Measurements from ENCODE around the gene TKT. TPM values are rescaled to one million over a fixed set of nuclear protein-coding genes. Genes with fewer than 3 reads are reported as not detected.
A peak's percentile ranks its signal among the peaks of the same experiment; 100 is the strongest.

Gene TKT
- total RNA-seq, 4 donors from 2014 or later: 97.3 to 338 (median 167) TPM

GRCh38 chr3:53238051-53238850, 17.6 kb downstream of the TKT start:
- Histone ChIP-seq H3K4me3 (no peak overlapping the region), H3K9me3 (no peaks in the 10 kb centered on the region), H3K36me3 (peaks cover 0 to 43% (median 18%) of the 10 kb centered on the region in 4 donors), H3K27ac (peak overlapping the region; percentile 71 to 88 (median 78)), H3K4me1 (peaks cover 14 to 47% (median 39%) of the 10 kb centered on the region in 4 donors), H3K27me3 (no peaks in the 10 kb centered on the region)
- DNase-seq: peak; percentile 51
- WGBS, 2 donors (ENCODE audit: low coverage in 1 of 2): 81% methylated on average over 6 of the region's 6 CpGs; no CpG with 5 or more reads in 1 of the 2 donors
- in situ Hi-C loops (cut with MboI; ENCODE audit: low pct_ligation_motif_present in 1 of 4, low pct_unique_long_range_greater_than_20kb in 1 of 4, low sequenced_read_pairs in 3 of 4): no loop called here
- intact Hi-C loops (cut with DNase I; ENCODE audit: low total_unique reads): no loop called here
- TF ChIP-seq POLR2AphosphoS5 (IDR thresholded peaks at IDR 0.05) (peak in 1 of 3 donors; percentile 11), EP300 (IDR thresholded peaks at IDR 0.05; ENCODE audit: low read depth) (no peak)

- peaks cover 12 to 37% (median 32%) of the 10 kb centered on the region in 4 donors for H3K4me1 ChIP-seq
- H3K4me3 ChIP-seq: no peak overlapping the region
- DNase-seq: peak; percentile 79
- TF ChIP-seq POLR2AphosphoS5 (IDR thresholded peaks at IDR 0.05) (peak in 1 of 3 donors; percentile 15), CTCF (IDR thresholded peaks at IDR 0.05) (no peak)
- no peaks in the 10 kb centered on the region for H3K9me3 ChIP-seq
- H3K27me3 ChIP-seq: no peaks in the 10 kb centered on the region
- in situ Hi-C loops (cut with MboI; ENCODE audit: low pct_ligation_motif_present in 1 of 4, low pct_unique_long_range_greater_than_20kb in 1 of 4, low sequenced_read_pairs in 3 of 4) (no loop called here), intact Hi-C loops (cut with DNase I; ENCODE audit: low total_unique reads) (no loop called here)
- H3K27ac ChIP-seq: peak overlapping the region; percentile 27 to 88 (median 64)
- WGBS, 2 donors (ENCODE audit: low coverage in 1 of 2): 58% methylated on average over 9 of the region's 9 CpGs; no CpG with 5 or more reads in 1 of the 2 donors
- peaks cover 0 to 46% (median 18%) of the 10 kb centered on the region in 4 donors for H3K36me3 ChIP-seq
Measured at GRCh38 chr3:53236112-53236841, 19.5 kb downstream of the TKT start.

- intact Hi-C loops (cut with DNase I; ENCODE audit: low total_unique reads) (no loop called here), in situ Hi-C loops (cut with MboI; ENCODE audit: low pct_ligation_motif_present in 1 of 4, low pct_unique_long_range_greater_than_20kb in 1 of 4, low sequenced_read_pairs in 3 of 4) (no loop called here)
- TF ChIP-seq EP300 (IDR thresholded peaks at IDR 0.05; ENCODE audit: low read depth) (no peak), POLR2AphosphoS5 (IDR thresholded peaks at IDR 0.05) (no peak), POLR2A (IDR thresholded peaks at IDR 0.05) (no peak), CTCF (IDR thresholded peaks at IDR 0.05) (no peak)
- no peak for DNase-seq
- Histone ChIP-seq H3K4me3 (no peak overlapping the region), H3K36me3 (peaks cover 0 to 49% (median 18%) of the 10 kb centered on the region in 4 donors), H3K27me3 (no peaks in the 10 kb centered on the region), H3K9me3 (no peaks in the 10 kb centered on the region), H3K4me1 (peaks cover 12 to 37% (median 32%) of the 10 kb centered on the region in 4 donors), H3K27ac (peak overlapping the region in 3 of 4 donors; percentile 48 to 88 (median 81))
- 75 to 100% methylated on average over 1 to 6 of the region's 6 CpGs for whole genome bisulfite sequencing, 2 donors (ENCODE audit: low coverage in 1 of 2)
Measured at GRCh38 chr3:53235545-53235944, 20.3 kb downstream of the TKT start.

GRCh38 chr3:53234841-53235232, 21.0 kb downstream of the TKT start:
- TF ChIP-seq POLR2A (IDR thresholded peaks at IDR 0.05) (no peak), EP300 (IDR thresholded peaks at IDR 0.05; ENCODE audit: low read depth) (no peak), POLR2AphosphoS5 (IDR thresholded peaks at IDR 0.05) (no peak), CTCF (IDR thresholded peaks at IDR 0.05) (no peak)
- H3K36me3 ChIP-seq: peaks cover 0 to 49% (median 18%) of the 10 kb centered on the region in 4 donors
- in situ Hi-C loops (cut with MboI; ENCODE audit: low pct_ligation_motif_present in 1 of 4, low pct_unique_long_range_greater_than_20kb in 1 of 4, low sequenced_read_pairs in 3 of 4) (no loop called here), intact Hi-C loops (cut with DNase I; ENCODE audit: low total_unique reads) (no loop called here)
- H3K4me1 ChIP-seq: peaks cover 12 to 37% (median 32%) of the 10 kb centered on the region in 4 donors
- WGBS, 2 donors (ENCODE audit: low coverage in 1 of 2): 92% methylated on average over 10 of the region's 10 CpGs; no CpG with 5 or more reads in 1 of the 2 donors
- H3K4me3 ChIP-seq: no peak overlapping the region
- H3K27ac ChIP-seq: no peak overlapping the region
- no peak for DNase-seq
- H3K9me3 ChIP-seq: no peaks in the 10 kb centered on the region
- H3K27me3 ChIP-seq: no peaks in the 10 kb centered on the region

Data from transverse colon (tissue), 4 donors.